ENCODE results near the gene PDLIM5.
A peak's percentile ranks its signal among the peaks of the same experiment; 100 is the strongest.
"Not testable (repeated sequence)": the region's sequence is repeated elsewhere in the genome, so short reads cannot be mapped to it uniquely, and the experiment has no call there.

The PDLIM5 gene

DNA sequence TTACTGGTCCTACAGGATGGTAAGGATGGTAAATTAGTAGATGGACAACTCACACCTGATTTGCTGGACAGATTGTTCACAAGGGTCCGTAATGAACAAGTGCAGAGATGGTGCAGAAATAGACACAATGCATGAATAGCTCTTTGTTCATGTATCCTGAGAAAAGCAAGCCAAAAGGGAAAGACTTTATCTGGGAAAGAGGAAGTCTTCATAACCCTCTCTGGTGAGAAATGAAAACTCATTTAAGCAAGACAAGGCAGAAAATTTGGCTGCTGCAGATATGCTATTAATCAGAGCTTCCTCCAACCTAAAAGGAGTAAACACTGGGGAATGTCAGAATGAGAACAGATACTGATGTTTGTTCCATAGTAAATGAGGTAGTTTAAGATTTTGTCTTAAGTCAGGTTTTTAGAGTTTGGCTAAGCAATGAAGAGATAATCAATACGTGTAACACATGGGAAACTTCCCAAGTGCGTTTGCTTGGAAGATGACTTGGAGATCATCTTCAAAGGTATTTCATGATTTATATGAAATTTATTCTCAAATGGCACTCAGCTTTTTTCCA, 153.6 kb downstream of the PDLIM5 start:
- DNase-seq, result no peak

DNA sequence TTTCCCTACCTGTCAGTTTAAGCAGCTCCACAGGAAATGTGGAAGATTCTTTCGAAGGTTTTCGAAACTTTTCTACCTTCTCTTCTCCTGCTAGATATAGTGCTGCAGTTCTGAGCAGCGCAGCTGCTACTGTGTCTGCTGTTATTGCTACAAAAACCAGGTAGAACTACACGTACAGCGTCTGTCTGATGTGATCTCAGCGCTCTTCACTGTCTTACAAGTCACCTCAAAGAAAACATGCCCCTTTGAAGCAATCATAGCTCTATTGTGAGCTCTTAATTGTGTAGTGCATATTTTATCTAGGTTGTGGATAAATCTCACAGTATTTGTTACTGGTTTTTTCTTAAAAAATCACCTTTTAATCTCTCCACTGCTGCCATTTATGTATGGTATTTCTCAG, 158.4 kb downstream of the PDLIM5 start:
- no peak for DNase-seq

DNA sequence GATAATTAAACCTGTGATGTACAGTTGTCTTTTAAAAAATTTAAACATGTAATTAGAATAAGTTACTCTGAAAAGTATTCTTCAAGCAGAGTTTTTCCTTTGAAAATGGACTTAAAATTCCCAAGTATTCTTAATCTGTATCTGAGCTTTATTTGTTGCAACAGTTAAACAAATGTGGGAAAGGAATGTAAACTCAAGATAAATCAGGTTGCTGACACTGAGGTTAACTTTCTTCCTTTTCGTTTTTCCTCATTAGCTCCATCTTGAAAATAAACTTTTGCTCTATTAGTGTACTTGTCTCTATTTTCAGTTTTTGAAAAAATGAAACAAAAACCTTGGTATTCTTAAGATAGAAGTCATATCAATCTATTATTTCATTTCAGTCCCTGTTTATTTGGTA, 161.5 kb downstream of the PDLIM5 start:
- DNase-seq, result no peak

DNA sequence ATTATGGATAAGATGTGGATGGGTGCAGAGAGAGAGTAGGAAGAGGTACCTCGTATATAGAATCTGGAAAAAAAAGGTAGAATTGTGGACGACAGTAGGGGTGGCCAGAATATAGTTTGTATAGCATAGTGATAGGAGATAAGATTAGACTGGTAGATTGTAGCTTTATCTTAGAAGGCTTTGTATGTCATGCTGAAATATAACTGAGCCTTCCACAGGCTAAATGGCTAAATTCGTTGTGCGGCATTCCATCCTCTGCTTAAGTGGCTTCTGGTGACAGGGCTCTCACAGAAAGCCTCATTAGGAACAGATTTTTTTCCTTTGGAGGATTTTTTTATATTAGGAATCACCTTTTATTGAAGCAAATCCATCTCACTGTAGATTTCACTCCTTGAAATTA, 163.7 kb downstream of the PDLIM5 start:
- no peak for DNase-seq

GRCh38 chr4:94621491-94622080, 169.8 kb downstream of the PDLIM5 start:
- peak; percentile 28 for DNase-seq

DNA sequence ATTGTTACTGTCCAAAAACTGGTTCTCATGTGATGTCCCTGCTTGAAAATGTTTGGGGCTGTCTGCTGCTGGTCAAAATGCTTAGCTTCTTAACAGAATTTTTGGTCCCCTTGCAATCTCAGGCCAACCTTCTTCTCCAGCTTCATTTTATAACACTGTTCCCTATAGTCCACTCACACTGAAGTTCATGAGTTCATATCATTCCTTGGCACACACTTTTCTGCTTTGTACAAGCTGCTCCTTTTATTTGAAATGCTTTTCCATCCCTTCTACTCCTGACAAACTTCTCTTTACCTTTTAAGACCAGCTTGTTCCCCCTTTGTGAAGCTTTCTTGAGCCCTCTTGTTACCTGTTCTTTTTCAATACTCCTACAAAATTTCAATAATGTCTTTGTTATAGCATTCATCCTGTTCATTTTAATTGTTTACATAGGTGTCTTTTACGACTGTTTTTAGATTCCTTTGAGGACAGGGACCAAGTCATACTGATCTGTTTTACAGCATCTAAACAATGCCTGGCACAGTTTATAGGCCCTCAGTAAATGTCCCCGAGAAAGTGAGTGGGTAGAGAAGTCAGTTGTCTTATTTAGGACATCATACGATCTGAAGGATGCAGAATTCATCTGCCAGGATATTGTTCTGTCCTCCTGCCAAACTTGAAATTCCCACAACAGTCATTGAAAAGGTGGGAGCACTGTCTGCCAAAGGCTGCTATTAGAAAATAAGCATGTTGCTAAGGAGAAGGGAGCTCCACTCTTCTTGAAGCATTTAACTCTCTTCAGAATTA, 171.6 kb downstream of the PDLIM5 start:
- no peak for DNase-seq

DNA sequence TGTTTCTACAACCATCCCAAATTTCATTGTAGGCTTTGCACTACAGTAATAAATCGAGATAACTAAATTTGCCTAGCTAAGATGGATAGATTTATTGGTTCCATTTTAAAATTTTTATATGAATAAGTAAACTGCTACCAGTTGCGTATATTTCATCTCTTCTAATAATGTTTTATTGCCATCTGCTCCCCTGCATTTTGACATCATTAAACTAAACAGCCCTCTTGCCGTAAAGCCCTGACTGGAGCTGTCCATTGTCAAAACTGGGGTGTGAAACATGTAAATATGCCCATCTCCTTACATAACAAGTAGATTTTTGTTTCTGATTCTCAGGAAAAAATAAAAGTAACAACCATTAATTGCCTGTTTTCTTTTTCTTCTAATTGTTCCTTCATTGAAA, 175.2 kb downstream of the PDLIM5 start:
- no peak for DNase-seq

DNA sequence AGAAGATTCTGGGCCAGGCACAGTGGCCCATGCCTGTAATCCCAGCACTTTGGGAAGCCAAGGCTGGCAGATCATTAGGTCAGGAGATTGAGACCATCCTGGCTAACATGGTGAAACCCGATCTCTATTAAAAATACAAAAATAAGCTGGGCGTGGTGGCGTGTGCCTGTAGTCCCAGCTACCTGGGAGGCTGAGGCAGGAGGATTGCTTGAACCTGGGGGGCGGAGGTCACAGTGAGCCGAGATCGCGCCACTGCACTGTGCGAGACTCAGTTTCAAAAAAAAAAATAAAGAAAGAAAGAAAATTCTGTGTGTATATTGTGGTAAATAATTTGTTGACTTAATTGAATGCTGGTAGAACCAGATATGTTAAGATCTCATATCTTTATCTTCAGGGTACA, 177.3 kb downstream of the PDLIM5 start:
- DNase-seq, result not testable (repeated sequence)

- no peak for DNase-seq
Observed at GRCh38 chr4:94629837-94630236, 178.1 kb downstream of the PDLIM5 start.

DNA sequence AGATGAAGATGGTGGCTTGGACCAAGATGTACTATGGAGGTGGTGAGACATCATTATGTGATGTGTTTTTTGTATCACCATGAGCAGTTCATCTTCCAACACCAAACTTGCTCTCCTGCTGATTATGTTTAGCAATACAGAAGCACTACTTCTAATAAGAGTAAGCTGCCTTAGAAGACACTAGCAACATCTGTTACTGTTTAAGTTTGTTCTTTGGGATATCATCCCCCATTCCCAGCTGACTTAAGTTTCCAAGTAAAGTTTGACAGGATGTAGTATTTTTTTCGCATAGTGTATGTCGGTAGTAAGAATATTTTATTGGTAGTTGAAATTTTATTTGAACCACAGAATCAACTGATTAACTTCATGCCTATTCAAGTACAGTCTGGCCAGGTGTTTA, 182.5 kb downstream of the PDLIM5 start:
- no peak for DNase-seq

DNA sequence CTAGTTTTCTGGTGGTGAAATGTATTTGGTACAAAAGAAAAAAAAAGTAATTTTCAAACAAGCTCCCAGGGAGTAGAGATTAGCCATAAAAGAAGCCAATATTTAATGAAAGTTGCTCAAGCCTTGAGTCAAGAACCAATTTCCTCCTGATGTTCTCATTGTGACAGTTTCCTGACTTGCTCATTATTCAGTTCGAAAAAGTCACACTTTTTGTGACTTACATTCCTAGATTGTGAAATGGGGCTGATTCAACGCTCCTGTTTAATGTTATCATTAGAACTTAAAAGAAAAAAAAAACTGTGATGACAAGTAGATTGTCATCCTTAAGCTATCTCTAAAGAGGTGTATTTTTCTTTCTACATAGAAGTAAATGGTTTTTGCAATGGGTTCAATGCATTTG, 183.4 kb downstream of the PDLIM5 start:
- no peak for DNase-seq

- DNase-seq, result no peak
Observed at GRCh38 chr4:94636004-94636403, 184.3 kb downstream of the PDLIM5 start.

GRCh38 chr4:94639298-94639697, 187.6 kb downstream of the PDLIM5 start:
- DNase-seq, result no peak

DNA sequence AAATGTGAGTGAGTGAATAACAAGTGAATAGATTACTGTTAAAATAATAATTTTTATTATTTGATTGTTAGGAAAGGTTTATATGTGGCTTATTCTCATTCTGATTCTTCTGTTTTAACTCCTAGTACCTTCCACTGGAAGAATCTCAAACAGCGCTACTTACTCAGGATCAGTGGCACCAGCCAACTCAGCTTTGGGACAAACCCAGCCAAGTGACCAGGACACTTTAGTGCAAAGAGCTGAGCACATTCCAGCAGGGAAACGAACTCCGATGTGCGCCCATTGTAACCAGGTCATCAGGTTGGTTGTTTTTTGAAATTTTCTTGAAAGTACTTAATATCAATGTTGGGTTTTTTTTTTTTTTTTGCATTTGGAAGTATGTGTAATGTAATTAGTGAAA, 188.4 kb downstream of the PDLIM5 start:
- no peak for DNase-seq

DNA sequence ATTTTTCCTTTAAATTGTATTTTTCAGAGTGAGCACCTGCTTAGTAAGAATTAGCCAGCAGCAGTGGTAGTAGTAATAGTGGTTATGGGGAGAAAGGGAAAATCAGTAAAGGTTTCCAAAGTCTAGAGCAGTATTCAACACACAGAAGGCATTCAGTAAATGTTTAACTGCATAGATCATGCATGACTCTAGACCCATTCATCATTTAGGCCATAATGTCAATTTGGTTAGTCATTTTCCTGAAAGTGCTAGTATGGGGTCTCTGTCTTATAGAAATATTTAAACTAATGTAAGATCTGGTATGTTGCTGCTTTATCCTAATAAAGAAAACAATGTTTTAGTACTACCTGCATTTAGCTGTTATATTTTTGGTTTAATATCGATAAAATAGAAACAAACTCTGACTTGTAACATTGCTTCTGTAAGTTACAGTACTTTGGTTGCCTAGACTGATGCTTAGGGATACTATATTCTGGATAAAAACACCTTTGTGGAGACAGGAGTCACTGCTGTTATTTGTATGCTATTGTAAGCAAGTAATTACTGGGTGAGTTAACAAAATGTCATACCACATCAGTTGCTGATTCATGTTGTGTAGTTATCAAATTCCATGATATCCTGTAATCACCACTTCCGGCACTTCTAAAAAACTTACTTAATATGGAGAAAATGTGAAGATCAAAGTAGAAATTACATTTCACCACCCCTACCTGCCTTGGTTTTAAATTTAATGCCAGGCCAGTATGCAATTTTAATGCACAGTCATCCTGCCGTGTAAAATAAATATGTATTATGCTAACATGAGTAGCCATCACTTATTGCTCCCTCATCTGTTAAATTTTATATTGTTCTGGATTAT, 190.2 kb downstream of the PDLIM5 start:
- DNase-seq, result no peak

- DNase-seq, result no peak
Observed at GRCh38 chr4:94642561-94642866, 190.8 kb downstream of the PDLIM5 start.

DNA sequence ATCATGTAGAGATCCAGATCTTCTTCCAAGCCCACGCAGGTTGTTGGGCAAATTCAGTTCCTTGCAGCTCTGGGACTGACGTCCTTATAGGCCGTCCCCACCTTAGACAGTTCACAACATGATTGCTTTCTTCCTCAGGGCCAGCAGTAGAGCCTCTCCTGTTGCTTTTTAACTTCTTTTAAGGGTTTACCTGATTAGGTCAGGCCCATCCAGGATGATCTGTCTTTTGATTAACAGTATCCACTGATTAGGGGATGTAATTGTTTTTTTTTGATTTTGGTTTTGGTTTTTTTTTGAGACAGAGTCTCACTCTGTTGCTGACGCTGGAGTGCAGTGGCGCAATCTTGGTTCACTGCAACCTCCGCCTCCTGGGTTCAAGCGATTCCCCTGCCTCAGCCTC, 197.0 kb downstream of the PDLIM5 start:
- no peak for DNase-seq

DNA sequence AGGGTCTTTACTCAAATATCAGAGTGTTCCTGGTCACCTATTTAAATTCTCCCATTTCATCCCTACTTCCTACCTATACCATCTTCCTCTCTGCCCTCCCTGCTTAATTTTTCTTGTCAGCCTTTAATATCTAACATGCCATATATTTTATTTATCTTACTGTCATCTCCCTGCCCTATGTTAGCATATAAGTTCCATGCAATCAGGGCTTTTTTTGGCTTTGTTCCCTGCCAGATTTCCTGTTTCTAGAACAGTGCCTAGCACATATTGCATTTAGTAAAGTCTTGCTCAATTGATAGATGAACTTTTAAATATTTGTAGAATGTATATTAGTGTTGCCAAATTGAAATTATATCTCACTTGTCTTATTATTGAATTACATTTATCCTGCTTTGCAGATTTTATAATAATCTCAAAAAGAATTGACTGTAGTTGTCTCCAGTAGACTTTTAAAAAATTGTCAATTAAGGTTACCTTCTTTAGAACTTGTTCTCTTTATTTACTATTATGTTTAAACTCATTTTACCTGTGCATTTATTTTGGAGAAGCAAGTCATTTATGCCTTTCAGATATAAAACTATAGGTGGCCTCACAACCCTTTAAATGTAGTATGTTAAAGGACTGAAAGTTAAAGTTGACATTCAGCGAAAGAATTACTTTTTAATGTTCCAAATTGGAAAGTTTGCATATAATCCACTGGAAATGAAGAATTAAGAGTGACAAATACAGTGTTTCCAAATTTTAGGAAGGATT, 197.8 kb downstream of the PDLIM5 start:
- DNase-seq, result no peak

GRCh38 chr4:94650134-94650495, 198.4 kb downstream of the PDLIM5 start:
- no peak for DNase-seq

DNA sequence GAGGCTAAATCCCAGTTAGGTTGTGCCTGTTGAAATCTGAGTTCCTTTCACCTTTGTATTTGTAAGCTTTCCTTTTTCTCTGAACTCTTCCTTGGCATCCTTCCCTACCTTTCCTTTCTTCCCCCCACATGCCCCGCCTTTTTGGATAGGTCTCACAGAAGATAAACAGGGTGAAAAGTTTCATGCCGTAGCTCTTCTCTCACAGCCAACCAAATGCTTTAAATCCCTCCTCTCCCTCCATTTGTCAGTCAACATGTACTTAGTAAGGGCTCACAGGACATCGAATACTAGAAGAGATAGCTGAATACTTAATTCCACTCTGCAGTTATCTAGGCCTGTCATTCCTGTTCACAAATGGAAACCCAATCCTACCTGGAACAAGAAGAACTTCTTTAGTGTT, 198.9 kb downstream of the PDLIM5 start:
- no peak for DNase-seq

DNA sequence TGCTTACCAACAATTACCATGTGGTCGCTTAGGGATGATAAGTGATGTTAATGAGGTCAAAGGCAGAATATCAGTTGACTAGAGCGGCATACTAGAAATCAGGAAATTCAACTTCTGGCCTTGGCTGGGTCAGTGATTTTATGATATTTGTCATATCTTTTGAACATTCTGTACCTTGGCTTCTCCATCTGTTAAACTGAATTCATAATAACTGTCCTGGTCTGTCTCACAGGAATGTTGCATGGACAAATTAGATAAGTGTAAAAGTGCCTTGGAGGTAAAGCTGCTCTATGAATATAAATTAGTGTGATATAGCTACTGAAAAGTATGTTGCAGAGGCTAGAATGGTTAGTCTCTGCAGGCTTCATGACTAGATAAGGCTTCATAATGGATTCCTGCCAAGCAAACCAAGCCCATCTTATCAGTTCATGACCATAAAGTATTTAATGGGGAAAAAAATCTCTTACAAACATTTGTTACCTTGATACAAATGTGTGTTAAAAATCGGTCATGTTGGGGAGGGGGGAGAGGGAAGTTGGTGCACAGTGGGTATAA, 201.4 kb downstream of the PDLIM5 start:
- DNase-seq, result no peak

DNA sequence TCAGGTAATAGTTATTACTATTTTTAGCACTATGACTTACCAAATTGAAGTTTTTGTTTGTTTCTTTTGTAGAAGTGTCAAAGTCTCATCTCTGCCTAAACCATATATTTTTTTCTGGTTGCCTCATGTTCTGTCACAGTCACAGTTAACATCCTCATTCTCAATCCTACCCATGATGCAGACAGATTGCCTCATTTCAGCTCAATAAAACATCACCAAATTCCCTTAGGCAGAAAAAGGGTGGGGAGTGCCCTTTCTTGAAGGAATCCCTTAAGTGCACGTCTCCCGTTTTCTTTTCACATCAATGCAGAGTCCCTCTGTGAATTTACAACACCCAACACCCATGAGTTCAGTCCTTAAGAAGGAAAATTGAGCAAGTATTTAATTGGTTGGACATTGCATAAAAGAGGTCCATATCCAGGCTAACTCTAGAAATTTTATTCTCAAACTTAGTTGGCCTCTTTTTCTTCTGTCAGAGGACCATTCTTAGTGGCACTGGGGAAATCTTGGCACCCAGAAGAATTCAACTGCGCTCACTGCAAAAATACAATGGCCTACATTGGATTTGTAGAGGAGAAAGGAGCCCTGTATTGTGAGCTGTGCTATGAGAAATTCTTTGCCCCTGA, 202.4 kb downstream of the PDLIM5 start:
- no peak for DNase-seq

Measured in retina (tissue), 1 donor.